K562 (cell line): ENCODE data around the gene SPRR3. TPM values are rescaled to one million over a fixed set of nuclear protein-coding genes. Genes with fewer than 3 reads are reported as not detected.

ENCODE experiments used
- ARHGAP35 ChIP-seq: fragments of 450-650 bp; IDR thresholded peaks from 2 replicates; pipeline ENCODE4 v1.6.1; 2018; ENCODE audit not compliant: partially characterized antibody
- CBX3 ChIP-seq, 2 experiments: IDR thresholded peaks; 1 replicate in 1 of 2; 2 replicates in 1 of 2; pipeline ENCODE4 v1.6.1; 2012; ENCODE audit warnings: inconsistent platforms in 2 of 2, low read length in 2 of 2, borderline replicate concordance in 1 of 2, control low read depth in 1 of 2
- COPS2 ChIP-seq: fragments of 450-650 bp; conservative IDR thresholded peaks from 2 replicates; pipeline ENCODE4 v1.6.1; 2016; ENCODE audit warnings: mild to moderate bottlenecking, moderate library complexity
- HDAC3 ChIP-seq: fragments of 450-650 bp; IDR thresholded peaks from 2 replicates; pipeline ENCODE4 v1.6.1; 2018; ENCODE audit warnings: borderline replicate concordance, mild to moderate bottlenecking, moderate library complexity; ENCODE audit not compliant: partially characterized antibody
- JUND ChIP-seq, 2 experiments: IDR thresholded peaks; 2 replicates in 1 of 2; 3 replicates in 1 of 2; pipeline ENCODE4 v1.6.1; 2011; ENCODE audit warnings: borderline replicate concordance in 2 of 2, low read depth in 2 of 2, low read length in 2 of 2, improper control_type of control experiment in 1 of 2, missing biosample characterization in 1 of 2, missing genetic modification characterization in 1 of 2, missing genetic modification reagents in 1 of 2
- KAT2B ChIP-seq: IDR thresholded peaks from one replicate; pipeline ENCODE4 v1.6.1; 2012; ENCODE audit warnings: low read depth, mild to moderate bottlenecking, control low read depth, inconsistent platforms, low read length, moderate library complexity
- KAT8 ChIP-seq: fragments of 450-650 bp; IDR thresholded peaks from 2 replicates; pipeline ENCODE4 v1.6.1; 2016; ENCODE audit warnings: low read depth, mild to moderate bottlenecking
- L3MBTL2 ChIP-seq: fragments of 450-650 bp; IDR thresholded peaks from 2 replicates; pipeline ENCODE4 v1.6.1; 2016; ENCODE audit warnings: mild to moderate bottlenecking, moderate library complexity
- MAFF ChIP-seq: IDR thresholded peaks from 2 replicates; pipeline ENCODE4 v1.6.1; 2012; ENCODE audit warnings: low read length, improper control_type of control experiment
- SIX5 ChIP-seq, 2 experiments: IDR thresholded peaks; 2 replicates each; pipeline ENCODE4 v1.6.1; 2011; ENCODE audit warnings: low read length in 2 of 2, borderline replicate concordance in 1 of 2, low read depth in 1 of 2, mild to moderate bottlenecking in 1 of 2, moderate library complexity in 1 of 2; ENCODE audit not compliant: insufficient read depth in 1 of 2
- SLC30A9 ChIP-seq: fragments of 250-450 bp; sonication (Bioruptor Pico); IDR thresholded peaks from 2 replicates; pipeline ENCODE4 v1.8.0; 2022; ENCODE audit warnings: mild to moderate bottlenecking, moderate library complexity
- SP1 ChIP-seq: sonication (generic); formaldehyde crosslinking; IDR thresholded peaks from 2 replicates; pipeline ENCODE4 v1.8.1; 2022; ENCODE audit warnings: mild to moderate bottlenecking, missing genetic modification reagents
- ZBED1 ChIP-seq: IDR thresholded peaks from 2 replicates; pipeline ENCODE4 v1.6.1; 2014
- ZKSCAN8 ChIP-seq: fragments of 200-800 bp; sonication (Bioruptor generic); IDR thresholded peaks from 2 replicates; pipeline ENCODE4 v1.6.1; 2016; ENCODE audit warnings: missing genetic modification characterization, missing compliant biosample characterization
- ZNF143 ChIP-seq: sonication (generic); formaldehyde crosslinking; IDR thresholded peaks from 2 replicates; pipeline ENCODE4 v1.9.0; 2022; ENCODE audit warnings: mild to moderate bottlenecking, missing genetic modification reagents
- ZNF197 ChIP-seq: fragments of 200-800 bp; sonication (Bioruptor generic); IDR thresholded peaks from 2 replicates; pipeline ENCODE4 v1.6.1; 2016; ENCODE audit warnings: low read depth, missing genetic modification characterization, missing compliant biosample characterization
- ZNF212 ChIP-seq: fragments of 450-650 bp; formaldehyde crosslinking; IDR thresholded peaks from 2 replicates; pipeline ENCODE4 v1.4.0; 2020; ENCODE audit warnings: mild to moderate bottlenecking
- ZNF224 ChIP-seq: sonication (generic); formaldehyde crosslinking; IDR thresholded peaks from 2 replicates; pipeline ENCODE4 v1.8.0; 2022; ENCODE audit warnings: mild to moderate bottlenecking, missing genetic modification reagents
- ZNF239 ChIP-seq: fragments of 250-450 bp; sonication (Bioruptor Pico); IDR thresholded peaks from 2 replicates; pipeline ENCODE4 v1.4.0; 2020; ENCODE audit warnings: mild to moderate bottlenecking
- ZNF707 ChIP-seq: fragments of 250-450 bp; sonication (Bioruptor Pico); conservative IDR thresholded peaks from 2 replicates; pipeline ENCODE4 v1.8.0; 2022; ENCODE audit warnings: inconsistent platforms, mild to moderate bottlenecking, moderate library complexity
- polyA plus RNA-seq, 8 experiments: library from polyadenylated mRNA; depleted of rRNA in 4 of 8; stranded (reverse) in 5 of 8; unstranded in 3 of 8; fragments of >200 nt; fragmentation: Nextera tagmentation in 2 of 8; fragmentation: Illumina TruSeq in 1 of 8; extraction: Ambion mirVana in 2 of 8; extraction: Trizol in 1 of 8; gene quantifications; 2 replicates each; pipeline versions ENCODE4 v1.2.1 to v1.2.3, GENCODE V29; 2011 to 2014; ENCODE audit warnings: inconsistent platforms in 1 of 8, missing spikeins in 1 of 8
- total RNA-seq, 7 experiments: library from RNA; depleted of rRNA in 6 of 7; stranded (reverse); fragments of >200 nt in 6 of 7; fragmentation: Illumina TruSeq in 2 of 7; extraction: Trizol in 2 of 7; gene quantifications; 2 replicates each; pipeline versions ENCODE4 v1.2.1 to v1.2.3, GENCODE V29; 2011 to 2021; ENCODE audit warnings: low replicate concordance in 1 of 7
- TF ChIP-seq, protein P1 (sequence below): fragments of 450-650 bp; formaldehyde crosslinking; IDR thresholded peaks from 2 replicates; pipeline ENCODE4 v1.4.0; 2022; ENCODE audit warnings: mild to moderate bottlenecking, moderate library complexity
- TF ChIP-seq, protein P2 (sequence below): fragments of 450-650 bp; IDR thresholded peaks from 2 replicates; pipeline ENCODE4 v1.6.1; 2018; ENCODE audit warnings: mild to moderate bottlenecking, low read depth; ENCODE audit not compliant: partially characterized antibody
- TF ChIP-seq, protein P3 (sequence below): sonication (generic); formaldehyde crosslinking; IDR thresholded peaks from 2 replicates; pipeline ENCODE4 v1.8.0; 2022; ENCODE audit warnings: mild to moderate bottlenecking, missing genetic modification reagents

Gene SPRR3
- total and polyA plus RNA-seq, 9 of the 15 experiments (the other 6 are each of a cell fraction or from before 2014, with no cell fraction given), result not detected

DNA sequence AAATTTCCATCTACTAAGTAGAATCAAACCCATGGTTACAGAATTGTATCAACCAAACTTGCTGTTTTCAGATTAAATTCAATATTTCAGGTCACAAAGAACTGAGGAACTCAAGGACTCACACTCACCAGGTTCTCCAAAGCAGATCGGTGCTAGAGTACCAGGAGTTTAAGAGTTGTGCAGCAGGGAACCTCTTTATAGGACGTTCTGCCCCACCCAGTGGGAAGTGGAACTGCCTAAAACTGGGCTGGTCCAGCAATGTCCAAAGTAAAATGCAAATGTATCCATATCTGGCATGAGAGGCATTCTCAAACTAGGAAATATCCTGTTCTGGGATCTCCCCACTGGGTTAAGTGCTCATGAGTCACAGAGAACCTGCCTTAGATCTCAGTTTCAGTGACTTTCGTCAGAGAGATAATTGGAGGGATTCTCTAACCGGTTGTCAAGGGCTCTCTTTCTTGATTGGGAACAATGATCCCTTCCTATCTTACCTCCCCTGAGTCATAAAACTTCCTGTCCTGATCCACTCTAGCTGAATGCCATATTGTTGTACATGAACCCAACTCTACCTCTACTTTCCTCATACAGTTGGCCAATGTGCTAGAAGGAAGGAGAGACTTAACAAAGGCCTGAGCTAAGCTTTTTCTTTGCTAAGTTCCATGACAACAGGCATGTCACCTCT is 39.5 kb downstream of the SPRR3 start, which contains the start of gene SPRR2D (continued):
- TF ChIP-seq, protein P1, sequence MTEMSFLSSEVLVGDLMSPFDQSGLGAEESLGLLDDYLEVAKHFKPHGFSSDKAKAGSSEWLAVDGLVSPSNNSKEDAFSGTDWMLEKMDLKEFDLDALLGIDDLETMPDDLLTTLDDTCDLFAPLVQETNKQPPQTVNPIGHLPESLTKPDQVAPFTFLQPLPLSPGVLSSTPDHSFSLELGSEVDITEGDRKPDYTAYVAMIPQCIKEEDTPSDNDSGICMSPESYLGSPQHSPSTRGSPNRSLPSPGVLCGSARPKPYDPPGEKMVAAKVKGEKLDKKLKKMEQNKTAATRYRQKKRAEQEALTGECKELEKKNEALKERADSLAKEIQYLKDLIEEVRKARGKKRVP (CRISPR knock-in tag), result peak; percentile 83; the same call in 1 of the 2 replicates
- TF ChIP-seq MAFF, result no peak
- TF ChIP-seq ARHGAP35, result no peak
- no peak for TF ChIP-seq KAT8
- no peak for TF ChIP-seq SLC30A9 (CRISPR knock-in tag)
- TF ChIP-seq JUND (IDR thresholded peaks at IDR 0.05; ENCODE audit: borderline replicate concordance, low read depth, low read length), result peak; percentile 75
- no peak for TF ChIP-seq JUND (tag; IDR thresholded peaks at IDR 0.05; ENCODE audit: borderline replicate concordance, low read depth, low read length)
- TF ChIP-seq ZNF212 (CRISPR knock-in tag), result no peak
- no peak for TF ChIP-seq ZNF224 (CRISPR knock-in tag)
- TF ChIP-seq ZKSCAN8 (CRISPR knock-in tag), result no peak
- no peak for TF ChIP-seq ZBED1
- no peak for TF ChIP-seq SIX5 (IDR thresholded peaks at IDR 0.05; ENCODE audit: borderline replicate concordance in 1 of 2, insufficient read depth in 1 of 2, low read depth in 1 of 2, low read length in 2 of 2)
- no peak for TF ChIP-seq HDAC3
- TF ChIP-seq SP1 (CRISPR knock-in tag), result no peak
- TF ChIP-seq COPS2, result no peak
- no peak for TF ChIP-seq ZNF239 (CRISPR knock-in tag)
- no peak for TF ChIP-seq ZNF707
- TF ChIP-seq, protein P2, sequence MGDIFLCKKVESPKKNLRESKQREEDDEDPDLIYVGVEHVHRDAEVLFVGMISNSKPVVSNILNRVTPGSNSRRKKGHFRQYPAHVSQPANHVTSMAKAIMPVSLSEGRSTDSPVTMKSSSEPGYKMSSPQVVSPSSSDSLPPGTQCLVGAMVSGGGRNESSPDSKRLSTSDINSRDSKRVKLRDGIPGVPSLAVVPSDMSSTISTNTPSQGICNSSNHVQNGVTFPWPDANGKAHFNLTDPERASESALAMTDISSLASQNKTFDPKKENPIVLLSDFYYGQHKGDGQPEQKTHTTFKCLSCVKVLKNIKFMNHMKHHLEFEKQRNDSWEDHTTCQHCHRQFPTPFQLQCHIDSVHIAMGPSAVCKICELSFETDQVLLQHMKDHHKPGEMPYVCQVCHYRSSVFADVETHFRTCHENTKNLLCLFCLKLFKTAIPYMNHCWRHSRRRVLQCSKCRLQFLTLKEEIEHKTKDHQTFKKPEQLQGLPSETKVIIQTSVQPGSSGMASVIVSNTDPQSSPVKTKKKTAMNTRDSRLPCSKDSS, result no peak
- TF ChIP-seq KAT2B, result no peak
- TF ChIP-seq ZNF197, result peak; percentile 17; the same call in 1 of the 2 replicates
- peak; percentile 44; the same call in 1 of the 2 replicates for TF ChIP-seq L3MBTL2
- TF ChIP-seq, protein P3, sequence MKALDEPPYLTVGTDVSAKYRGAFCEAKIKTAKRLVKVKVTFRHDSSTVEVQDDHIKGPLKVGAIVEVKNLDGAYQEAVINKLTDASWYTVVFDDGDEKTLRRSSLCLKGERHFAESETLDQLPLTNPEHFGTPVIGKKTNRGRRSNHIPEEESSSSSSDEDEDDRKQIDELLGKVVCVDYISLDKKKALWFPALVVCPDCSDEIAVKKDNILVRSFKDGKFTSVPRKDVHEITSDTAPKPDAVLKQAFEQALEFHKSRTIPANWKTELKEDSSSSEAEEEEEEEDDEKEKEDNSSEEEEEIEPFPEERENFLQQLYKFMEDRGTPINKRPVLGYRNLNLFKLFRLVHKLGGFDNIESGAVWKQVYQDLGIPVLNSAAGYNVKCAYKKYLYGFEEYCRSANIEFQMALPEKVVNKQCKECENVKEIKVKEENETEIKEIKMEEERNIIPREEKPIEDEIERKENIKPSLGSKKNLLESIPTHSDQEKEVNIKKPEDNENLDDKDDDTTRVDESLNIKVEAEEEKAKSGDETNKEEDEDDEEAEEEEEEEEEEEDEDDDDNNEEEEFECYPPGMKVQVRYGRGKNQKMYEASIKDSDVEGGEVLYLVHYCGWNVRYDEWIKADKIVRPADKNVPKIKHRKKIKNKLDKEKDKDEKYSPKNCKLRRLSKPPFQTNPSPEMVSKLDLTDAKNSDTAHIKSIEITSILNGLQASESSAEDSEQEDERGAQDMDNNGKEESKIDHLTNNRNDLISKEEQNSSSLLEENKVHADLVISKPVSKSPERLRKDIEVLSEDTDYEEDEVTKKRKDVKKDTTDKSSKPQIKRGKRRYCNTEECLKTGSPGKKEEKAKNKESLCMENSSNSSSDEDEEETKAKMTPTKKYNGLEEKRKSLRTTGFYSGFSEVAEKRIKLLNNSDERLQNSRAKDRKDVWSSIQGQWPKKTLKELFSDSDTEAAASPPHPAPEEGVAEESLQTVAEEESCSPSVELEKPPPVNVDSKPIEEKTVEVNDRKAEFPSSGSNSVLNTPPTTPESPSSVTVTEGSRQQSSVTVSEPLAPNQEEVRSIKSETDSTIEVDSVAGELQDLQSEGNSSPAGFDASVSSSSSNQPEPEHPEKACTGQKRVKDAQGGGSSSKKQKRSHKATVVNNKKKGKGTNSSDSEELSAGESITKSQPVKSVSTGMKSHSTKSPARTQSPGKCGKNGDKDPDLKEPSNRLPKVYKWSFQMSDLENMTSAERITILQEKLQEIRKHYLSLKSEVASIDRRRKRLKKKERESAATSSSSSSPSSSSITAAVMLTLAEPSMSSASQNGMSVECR, result no peak
- no peak for TF ChIP-seq CBX3 (IDR thresholded peaks at IDR 0.05; ENCODE audit: borderline replicate concordance in 1 of 2, low read length in 2 of 2)
- no peak for TF ChIP-seq ZNF143 (CRISPR knock-in tag)
